Endothelial cell of umbilical vein (primary cell): ENCODE results near the gene DNA2. TPM values are rescaled to one million over a fixed set of nuclear protein-coding genes. Genes with fewer than 3 reads are reported as not detected.

Experiments used
- BruUV-seq: library from RNA; stranded (reverse); fragments of 400-500 nt; replicated peaks from 2 replicates; lab custom pipeline; 2021; lab: Mats Ljungman, UMichigan
- CTCF ChIA-PET: fragments of 300-600, 350-600 bp; sonication (Branson Sonifier 250); formaldehyde crosslinking; loops from one replicate; lab custom pipeline; 2021; ENCODE audit warnings: antibody characterized with exemption, inconsistent platforms; lab: Charles Lee
- POLR2A ChIA-PET: fragments of 300-600, 350-600 bp; sonication (Branson Sonifier 250); formaldehyde crosslinking; loops from one replicate; lab custom pipeline; 2021; ENCODE audit warnings: antibody characterized with exemption, inconsistent platforms; lab: Charles Lee
- DNase-seq: peaks from one replicate; pipeline ENCODE4 v3.0.0-alpha.2; 2011; ENCODE audit warnings: low read depth, low spot score
- FAIRE-seq: peaks from 2 replicates; lab custom pipeline; 2011; peaks lifted over from hg19 to GRCh38; lab: Jason Lieb, UNC
- H2AFZ ChIP-seq: 2 replicates; pipeline ENCODE4 v1.6.0; 2012; ENCODE audit warnings: low read depth, low read length, control low read depth, inconsistent platforms
- H3K27ac ChIP-seq: 2 replicates; pipeline ENCODE4 v1.5.1; 2011; ENCODE audit warnings: low read depth, mild to moderate bottlenecking, control low read depth, low read length, moderate library complexity; ENCODE audit not compliant: insufficient read depth
- H3K27me3 ChIP-seq, 2 experiments: 2 replicates each; pipeline versions ENCODE4 v1.6.0 to v1.6.1; 2011; ENCODE audit warnings: low read length in 2 of 2, mixed read lengths in 1 of 2; ENCODE audit not compliant: control insufficient read depth in 2 of 2, insufficient read depth in 2 of 2
- H3K36me3 ChIP-seq, 2 experiments: 2 replicates in 1 of 2; 3 replicates in 1 of 2; pipeline ENCODE4 v1.5.1; 2011; ENCODE audit warnings: low read length in 2 of 2, mild to moderate bottlenecking in 1 of 2, moderate library complexity in 1 of 2; ENCODE audit not compliant: control insufficient read depth in 2 of 2, insufficient read depth in 2 of 2; ENCODE audit errors: extremely low read depth in 1 of 2
- H3K4me1 ChIP-seq: 3 replicates; pipeline ENCODE4 v1.5.1; 2011; ENCODE audit warnings: mild to moderate bottlenecking, low read length; ENCODE audit not compliant: control insufficient read depth, insufficient read depth; ENCODE audit errors: extremely low read depth
- H3K4me2 ChIP-seq: 2 replicates; pipeline ENCODE4 v1.6.1; 2011; ENCODE audit warnings: low read length, control low read depth, mixed read lengths; ENCODE audit not compliant: insufficient read depth
- H3K4me3 ChIP-seq, 3 experiments: fragments of 200-600 bp in 1 of 3; sonication (generic), shearing (Covaris generic) in 1 of 3; replicated peaks in 1 of 3; 2 replicates each; pipeline ENCODE4 v1.5.1; 2011 to 2016; ENCODE audit warnings: control low read depth in 3 of 3, low read length in 3 of 3, mild to moderate bottlenecking in 2 of 3, inconsistent platforms in 1 of 3, low read depth in 1 of 3, moderate library complexity in 1 of 3; ENCODE audit not compliant: insufficient read depth in 1 of 3
- H3K79me2 ChIP-seq: 2 replicates; pipeline ENCODE4 v1.6.0; 2012; ENCODE audit warnings: low read length, inconsistent platforms; ENCODE audit not compliant: control insufficient read depth, insufficient read depth
- H3K9ac ChIP-seq: replicated peaks from 2 replicates; pipeline ENCODE3; 2011; ENCODE audit warnings: low read length, control low read depth; ENCODE audit not compliant: insufficient read depth; ENCODE audit errors: extremely low read depth
- H3K9me1 ChIP-seq: replicated peaks from 3 replicates; pipeline ENCODE4 v1.6.0; 2011; ENCODE audit warnings: mild to moderate bottlenecking, low read length; ENCODE audit not compliant: control insufficient read depth, insufficient read depth; ENCODE audit errors: extremely low read depth
- H3K9me3 ChIP-seq: replicated peaks from 2 replicates; pipeline ENCODE4 v1.5.1; 2012; ENCODE audit warnings: low read length, inconsistent platforms; ENCODE audit not compliant: control insufficient read depth, insufficient read depth
- H4K20me1 ChIP-seq: replicated peaks from 2 replicates; pipeline ENCODE3; 2011; ENCODE audit warnings: mild to moderate bottlenecking, low read length; ENCODE audit not compliant: control insufficient read depth, insufficient read depth; ENCODE audit errors: extremely low read depth
- EZH2 ChIP-seq: IDR thresholded peaks from 2 replicates; pipeline ENCODE4 v1.6.1; 2012; ENCODE audit warnings: borderline replicate concordance, low read depth, mild to moderate bottlenecking, moderate library complexity, low read length, inconsistent platforms; ENCODE audit not compliant: severe bottlenecking
- FOS ChIP-seq: IDR thresholded peaks from 2 replicates; pipeline ENCODE4 v1.6.1; 2011; ENCODE audit warnings: mild to moderate bottlenecking, low read length, moderate library complexity, borderline replicate concordance; ENCODE audit not compliant: insufficient read depth
- GATA2 ChIP-seq: IDR thresholded peaks from 2 replicates; pipeline ENCODE4 v1.7.0; 2011; ENCODE audit warnings: low read depth, mild to moderate bottlenecking, moderate library complexity, mixed read lengths, low read length; ENCODE audit not compliant: insufficient read length, insufficient read depth
- JUN ChIP-seq: IDR thresholded peaks from 2 replicates; pipeline ENCODE4 v1.6.1; 2011; ENCODE audit warnings: borderline replicate concordance, low read depth; ENCODE audit not compliant: insufficient read length, insufficient read depth
- MAX ChIP-seq: IDR thresholded peaks from 2 replicates; pipeline ENCODE4 v1.6.1; 2011; ENCODE audit not compliant: insufficient read depth, insufficient read length
- MYC ChIP-seq: IDR thresholded peaks from one replicate; pipeline ENCODE4 v1.6.1; 2011; ENCODE audit warnings: mild to moderate bottlenecking, low read depth, low read length
- POLR2A ChIP-seq: IDR thresholded peaks from 2 replicates; pipeline ENCODE4 v1.6.1; 2012; ENCODE audit warnings: low read depth, mild to moderate bottlenecking, control low read depth, low read length
- POLR2AphosphoS5 ChIP-seq: IDR thresholded peaks from 2 replicates; pipeline ENCODE4 v1.6.1; 2012; ENCODE audit warnings: low read depth, mild to moderate bottlenecking, control low read depth, low read length, moderate library complexity; ENCODE audit not compliant: insufficient read depth
- dilution Hi-C: fragments of 300-500 bp; cut with MboI; formaldehyde crosslinking; loops from one replicate; pipeline ENCODE4 v1.15.0; 2019; ENCODE audit warnings: low sequenced_read_pairs; ENCODE audit not compliant: extremely low pct_ligation_motif_present
- intact Hi-C: fragments of 100-400 bp; cut with micrococcal nuclease; formaldehyde crosslinking; loops from one replicate; pipeline ENCODE4 v1.10.0; 2022
- polyA plus RNA-seq, 4 experiments: library from polyadenylated mRNA; depleted of rRNA in 3 of 4; stranded (reverse) in 3 of 4; unstranded in 1 of 4; fragments of >200 nt; gene quantifications; 2 replicates each; pipeline versions ENCODE4 v1.2.1 to v1.2.3, GENCODE V29; 2011 to 2012; ENCODE audit warnings: missing spikeins in 1 of 4
- total RNA-seq: library from RNA; stranded (reverse); gene quantifications from 2 replicates; pipeline ENCODE4 v1.2.3, GENCODE V29; 2021
- TF ChIP-seq, protein P1 (sequence below), 2 donors: IDR thresholded peaks; 1 replicate in 1 of 2; 2 replicates in 1 of 2; pipeline ENCODE4 v1.5.1; 2011; ENCODE audit warnings: low read length in 2 of 2, mild to moderate bottlenecking in 2 of 2, moderate library complexity in 2 of 2, control low read depth in 1 of 2, inconsistent platforms in 1 of 2, low read depth in 1 of 2; ENCODE audit not compliant: insufficient read depth in 1 of 2; ENCODE audit errors: extremely low read depth in 1 of 2

DNA2 gene
- total and polyA plus RNA-seq, 2 donors (not counting 3 experiments of a cell fraction or from before 2014, with no cell fraction given), result 3.5 to 18.1 TPM

DNA sequence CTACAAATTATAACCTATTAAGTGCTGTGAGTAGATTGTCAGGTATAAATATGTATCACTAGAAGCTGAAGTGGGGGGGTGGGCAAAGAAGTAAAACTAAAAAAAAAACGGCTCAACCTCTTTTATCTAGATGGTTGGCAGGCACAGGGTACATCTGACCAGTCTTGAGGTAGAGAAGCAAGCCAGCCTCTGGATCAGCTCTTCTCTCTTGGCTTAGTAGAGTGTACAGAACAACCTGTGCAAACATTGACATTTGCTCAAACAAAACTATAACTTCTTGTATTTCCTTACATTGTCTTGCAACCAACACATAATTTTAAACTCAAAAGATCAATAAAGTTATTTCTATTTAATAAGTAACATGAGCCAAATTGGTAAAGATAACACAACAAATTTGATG, 25.6 kb downstream of the DNA2 start:
- FAIRE-seq, result no peak
- Histone ChIP-seq H3K9ac (no peak overlapping the region), H3K4me1 (no peaks in the 10 kb centered on the region), H3K27me3 (no peaks in the 10 kb centered on the region), H3K36me3 (no peaks in the 10 kb centered on the region), H2AFZ (no peak overlapping the region), H3K9me3 (no peaks in the 10 kb centered on the region), H3K79me2 (no peaks in the 10 kb centered on the region), H3K9me1 (no peaks in the 10 kb centered on the region), H3K4me2 (no peak overlapping the region), H4K20me1 (no peaks in the 10 kb centered on the region), H3K4me3 (no peak overlapping the region), H3K27ac (no peak overlapping the region)
- no peak for TF ChIP-seq FOS
- TF ChIP-seq JUN, result no peak
- TF ChIP-seq POLR2AphosphoS5, result no peak
- TF ChIP-seq, protein P1, sequence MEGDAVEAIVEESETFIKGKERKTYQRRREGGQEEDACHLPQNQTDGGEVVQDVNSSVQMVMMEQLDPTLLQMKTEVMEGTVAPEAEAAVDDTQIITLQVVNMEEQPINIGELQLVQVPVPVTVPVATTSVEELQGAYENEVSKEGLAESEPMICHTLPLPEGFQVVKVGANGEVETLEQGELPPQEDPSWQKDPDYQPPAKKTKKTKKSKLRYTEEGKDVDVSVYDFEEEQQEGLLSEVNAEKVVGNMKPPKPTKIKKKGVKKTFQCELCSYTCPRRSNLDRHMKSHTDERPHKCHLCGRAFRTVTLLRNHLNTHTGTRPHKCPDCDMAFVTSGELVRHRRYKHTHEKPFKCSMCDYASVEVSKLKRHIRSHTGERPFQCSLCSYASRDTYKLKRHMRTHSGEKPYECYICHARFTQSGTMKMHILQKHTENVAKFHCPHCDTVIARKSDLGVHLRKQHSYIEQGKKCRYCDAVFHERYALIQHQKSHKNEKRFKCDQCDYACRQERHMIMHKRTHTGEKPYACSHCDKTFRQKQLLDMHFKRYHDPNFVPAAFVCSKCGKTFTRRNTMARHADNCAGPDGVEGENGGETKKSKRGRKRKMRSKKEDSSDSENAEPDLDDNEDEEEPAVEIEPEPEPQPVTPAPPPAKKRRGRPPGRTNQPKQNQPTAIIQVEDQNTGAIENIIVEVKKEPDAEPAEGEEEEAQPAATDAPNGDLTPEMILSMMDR (IDR thresholded peaks at IDR 0.05; ENCODE audit: extremely low read depth in 1 of 2, insufficient read depth in 1 of 2, low read depth in 1 of 2, low read length in 2 of 2), result no peak
- no peak for TF ChIP-seq MAX
- TF ChIP-seq POLR2A, result no peak
- TF ChIP-seq EZH2, result no peak
- no peak for TF ChIP-seq GATA2
- no peak for TF ChIP-seq MYC
- BruUV-seq, result no TSS peak
- CTCF ChIA-PET, result interaction anchor here (1.1 kb wide), 1 partner anchor 39 kb away, joined by 4 read pairs; the partner anchor contains the start of gene RUFY2
- DNase-seq, result no peak
- intact Hi-C loops, result no loop called here
- POLR2A ChIA-PET, result no interaction called here
- dilution Hi-C loops, result no loop called here
